ENCODE measurements around the gene IKZF2. TPM values are rescaled to one million over a fixed set of nuclear protein-coding genes. Genes with fewer than 3 reads are reported as not detected.

IKZF2 gene
- total RNA-seq, 1 experiment from 2014 or later: 1.6 TPM

GRCh38 chr2:213080969-213081617 lies 70.3 kb downstream of the IKZF2 start (continued):
- TF ChIP-seq, protein P1, sequence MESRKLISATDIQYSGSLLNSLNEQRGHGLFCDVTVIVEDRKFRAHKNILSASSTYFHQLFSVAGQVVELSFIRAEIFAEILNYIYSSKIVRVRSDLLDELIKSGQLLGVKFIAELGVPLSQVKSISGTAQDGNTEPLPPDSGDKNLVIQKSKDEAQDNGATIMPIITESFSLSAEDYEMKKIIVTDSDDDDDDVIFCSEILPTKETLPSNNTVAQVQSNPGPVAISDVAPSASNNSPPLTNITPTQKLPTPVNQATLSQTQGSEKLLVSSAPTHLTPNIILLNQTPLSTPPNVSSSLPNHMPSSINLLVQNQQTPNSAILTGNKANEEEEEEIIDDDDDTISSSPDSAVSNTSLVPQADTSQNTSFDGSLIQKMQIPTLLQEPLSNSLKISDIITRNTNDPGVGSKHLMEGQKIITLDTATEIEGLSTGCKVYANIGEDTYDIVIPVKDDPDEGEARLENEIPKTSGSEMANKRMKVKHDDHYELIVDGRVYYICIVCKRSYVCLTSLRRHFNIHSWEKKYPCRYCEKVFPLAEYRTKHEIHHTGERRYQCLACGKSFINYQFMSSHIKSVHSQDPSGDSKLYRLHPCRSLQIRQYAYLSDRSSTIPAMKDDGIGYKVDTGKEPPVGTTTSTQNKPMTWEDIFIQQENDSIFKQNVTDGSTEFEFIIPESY (IDR thresholded peaks at IDR 0.05; ENCODE audit: extremely low read depth, insufficient replicate concordance, low read length): no peak
- TF ChIP-seq ATF3 (IDR thresholded peaks at IDR 0.05): no peak
- no peak for TF ChIP-seq SP1 (IDR thresholded peaks at IDR 0.05; ENCODE audit: low read depth)
- no peak for TF ChIP-seq CTCF (IDR thresholded peaks at IDR 0.05 in 2 of 3, conservative IDR thresholded peaks at IDR 0.05 in 1 of 3; ENCODE audit: borderline replicate concordance in 1 of 3, insufficient read depth in 1 of 3, low read depth in 2 of 3, low read length in 2 of 3)
- TF ChIP-seq, protein P2, sequence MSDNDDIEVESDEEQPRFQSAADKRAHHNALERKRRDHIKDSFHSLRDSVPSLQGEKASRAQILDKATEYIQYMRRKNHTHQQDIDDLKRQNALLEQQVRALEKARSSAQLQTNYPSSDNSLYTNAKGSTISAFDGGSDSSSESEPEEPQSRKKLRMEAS (IDR thresholded peaks at IDR 0.05): no peak

DNA sequence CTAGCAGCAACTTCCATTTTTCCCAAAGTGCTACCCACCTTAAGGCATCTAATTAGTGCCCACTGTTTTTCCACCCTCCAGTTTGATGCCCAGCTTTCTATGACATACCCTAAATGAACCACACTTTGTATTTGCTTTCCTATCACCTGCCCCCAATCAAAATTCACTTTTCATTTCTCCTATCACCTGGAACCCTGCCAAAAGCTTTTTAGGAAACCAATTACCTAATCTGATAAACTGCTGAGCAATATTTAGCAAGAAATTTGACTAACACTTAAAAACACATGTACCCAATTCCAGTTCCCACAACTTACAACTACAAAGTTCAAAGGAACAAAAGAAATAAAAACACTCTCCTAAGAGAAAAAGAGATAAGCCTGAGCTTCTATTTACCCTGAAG lies 71.7 kb downstream of the IKZF2 start:
- no peaks in the 10 kb centered on the region for H3K9me3 ChIP-seq (ENCODE audit: control insufficient read depth in 1 of 2, insufficient read depth in 1 of 2, low read depth in 1 of 2, low read length in 2 of 2)
- RAD21 ChIA-PET (ENCODE audit: low non-redundant PET in 1 of 2, low total read pairs in 2 of 2, uncharacterized antibody in 2 of 2, unreplicated experiment in 2 of 2): no interaction called here
- intact Hi-C loops (cut with micrococcal nuclease): no loop called here
- CTCF ChIA-PET: no interaction called here
- no peaks in the 10 kb centered on the region for H3K36me3 ChIP-seq (ENCODE audit: control insufficient read depth in 1 of 2, insufficient read depth in 2 of 2, low read length in 2 of 2)
- no peaks in the 10 kb centered on the region for H3K27me3 ChIP-seq (ENCODE audit: insufficient read depth, low read length)
- H4K20me1 ChIP-seq (ENCODE audit: insufficient read depth): no peaks in the 10 kb centered on the region
- no peak overlapping the region for H3K4me3 ChIP-seq (replicated peaks in 1 of 2; ENCODE audit: low read depth in 1 of 2, low read length in 2 of 2)
- POLR2A ChIA-PET: no interaction called here
- BruUV-seq (replicated peaks): no TSS peak
- no peaks in the 10 kb centered on the region for H3K79me2 ChIP-seq (ENCODE audit: insufficient read depth, low read length)
- ATAC-seq: no peak
- no peak overlapping the region for H3K4me2 ChIP-seq (ENCODE audit: low read length)
- DNase-seq (ENCODE audit: low read depth, low spot score): no peak
- H3K27ac ChIP-seq (ENCODE audit: low read depth, low read length): no peak overlapping the region
- H3K4me1 ChIP-seq (ENCODE audit: control insufficient read depth in 1 of 2, insufficient read depth in 2 of 2, low read length in 2 of 2): no peaks in the 10 kb centered on the region
- H3K9me2 ChIP-seq (ENCODE audit: insufficient read depth): no peaks in the 10 kb centered on the region
- TF ChIP-seq EGR1 (IDR thresholded peaks at IDR 0.05; ENCODE audit: low read depth) (no peak), EZH2 (IDR thresholded peaks at IDR 0.05) (no peak), POLR2AphosphoS5 (IDR thresholded peaks at IDR 0.05; ENCODE audit: low read depth, low read length) (no peak), CTCF (IDR thresholded peaks at IDR 0.05 in 2 of 3, conservative IDR thresholded peaks at IDR 0.05 in 1 of 3; ENCODE audit: borderline replicate concordance in 1 of 3, insufficient read depth in 1 of 3, low read depth in 2 of 3, low read length in 2 of 3) (no peak), POLR2A (IDR thresholded peaks at IDR 0.05; ENCODE audit: borderline replicate concordance, extremely low read depth, insufficient read depth, insufficient read length) (no peak), EZH2phosphoT487 (IDR thresholded peaks at IDR 0.05; ENCODE audit: borderline replicate concordance) (no peak)
- H3K9ac ChIP-seq (ENCODE audit: low read length): no peak overlapping the region
- H2AFZ ChIP-seq (ENCODE audit: low read depth, low read length, poor library complexity, severe bottlenecking): no peak overlapping the region
